ENCODE data around the gene PALLD.

DNA sequence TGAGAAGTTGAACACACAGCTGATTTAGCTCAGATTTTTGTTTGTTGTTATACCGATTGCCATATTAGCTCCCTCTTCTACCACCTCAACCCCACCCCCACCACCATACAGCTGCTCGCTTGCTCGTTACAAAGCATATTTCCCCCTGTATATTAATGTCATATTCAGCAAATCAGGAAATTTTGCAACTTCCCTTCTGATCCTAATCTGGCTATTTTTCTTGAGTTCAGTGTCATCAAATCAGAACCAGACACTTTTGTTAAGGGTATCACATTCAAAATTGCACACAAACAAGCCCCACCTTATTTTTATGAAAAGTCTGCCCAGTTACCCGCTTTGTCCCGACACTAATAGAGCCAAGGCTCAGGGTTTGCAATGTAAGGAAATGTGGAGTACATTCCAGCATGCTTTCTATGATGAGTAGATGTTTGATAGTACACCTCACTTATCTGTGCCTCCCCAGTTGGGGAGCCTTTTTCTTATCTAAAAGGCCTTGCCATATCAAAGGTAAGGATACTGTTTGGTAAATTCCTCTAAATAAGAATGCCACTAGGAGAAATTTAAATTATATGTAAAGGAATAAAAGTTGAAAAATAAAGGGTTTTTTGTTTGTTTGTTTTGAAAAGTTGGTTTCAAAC, 301.0 kb downstream of the PALLD start:
- TF ChIP-seq, protein P1, sequence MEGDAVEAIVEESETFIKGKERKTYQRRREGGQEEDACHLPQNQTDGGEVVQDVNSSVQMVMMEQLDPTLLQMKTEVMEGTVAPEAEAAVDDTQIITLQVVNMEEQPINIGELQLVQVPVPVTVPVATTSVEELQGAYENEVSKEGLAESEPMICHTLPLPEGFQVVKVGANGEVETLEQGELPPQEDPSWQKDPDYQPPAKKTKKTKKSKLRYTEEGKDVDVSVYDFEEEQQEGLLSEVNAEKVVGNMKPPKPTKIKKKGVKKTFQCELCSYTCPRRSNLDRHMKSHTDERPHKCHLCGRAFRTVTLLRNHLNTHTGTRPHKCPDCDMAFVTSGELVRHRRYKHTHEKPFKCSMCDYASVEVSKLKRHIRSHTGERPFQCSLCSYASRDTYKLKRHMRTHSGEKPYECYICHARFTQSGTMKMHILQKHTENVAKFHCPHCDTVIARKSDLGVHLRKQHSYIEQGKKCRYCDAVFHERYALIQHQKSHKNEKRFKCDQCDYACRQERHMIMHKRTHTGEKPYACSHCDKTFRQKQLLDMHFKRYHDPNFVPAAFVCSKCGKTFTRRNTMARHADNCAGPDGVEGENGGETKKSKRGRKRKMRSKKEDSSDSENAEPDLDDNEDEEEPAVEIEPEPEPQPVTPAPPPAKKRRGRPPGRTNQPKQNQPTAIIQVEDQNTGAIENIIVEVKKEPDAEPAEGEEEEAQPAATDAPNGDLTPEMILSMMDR (IDR thresholded peaks at IDR 0.05) = no peak
- TF ChIP-seq POLR2A (IDR thresholded peaks at IDR 0.05) = no peak
